Measurements from ENCODE around the gene SCAMP3.

SCAMP3 gene

DNA sequence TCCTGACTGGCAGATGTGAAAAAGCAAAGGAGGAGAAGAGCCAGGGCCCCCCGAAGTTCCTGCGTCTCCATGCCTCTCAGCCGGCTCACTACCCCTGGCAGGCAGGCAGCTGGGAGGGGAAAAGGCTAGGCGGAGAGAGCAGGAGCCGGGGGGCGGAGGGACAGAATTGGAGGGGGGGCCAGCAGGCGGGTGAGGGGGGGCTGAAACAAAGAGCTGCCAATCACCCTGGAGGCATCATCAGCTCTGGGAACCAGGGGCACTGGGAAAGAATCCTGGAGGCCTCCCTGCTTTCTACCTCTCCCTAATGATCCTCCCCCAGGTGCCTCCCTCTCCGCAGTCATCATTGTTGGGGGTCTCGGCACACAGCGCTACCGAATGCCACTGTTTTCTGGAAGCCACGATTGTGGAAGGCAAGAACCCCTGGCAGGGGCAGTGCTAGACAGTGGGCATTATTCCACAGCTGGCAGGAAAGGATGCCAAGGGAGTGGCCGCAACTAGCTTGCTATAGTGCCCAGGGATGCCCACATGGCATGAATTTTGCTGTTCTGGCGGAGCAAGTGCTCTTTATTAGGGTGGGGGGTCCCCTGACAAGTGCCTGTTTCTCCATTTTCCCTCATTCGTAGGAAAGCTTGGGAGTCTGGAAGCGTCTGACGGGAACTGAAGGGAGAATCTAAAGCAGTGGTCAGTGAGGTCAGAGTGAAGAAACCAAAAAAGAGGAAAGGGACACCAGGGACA, 54.2 kb downstream of the SCAMP3 start, which contains the start of gene THBS3:
Gene THBS3 (minus strand): TSS at position 92 of the 735 bp plus-strand sequence. CDS start 21 bp downstream, at position 71.
- no peaks in the 10 kb centered on the region for H3K27me3 Mint-ChIP-seq
- H3K4me3 Mint-ChIP-seq, result peak within 1 kb of the TSS; percentile 84 to 88
- no peak for DNase-seq
- no peaks in the 10 kb centered on the region for H3K9me3 Mint-ChIP-seq
- no peak for ATAC-seq (replicated peaks)
- H3K27ac Mint-ChIP-seq, result peak within 1 kb of the TSS; percentile 98
- peaks cover 24 to 26% of the 10 kb centered on the region in 2 donors for H3K4me1 Mint-ChIP-seq (ENCODE audit: low read depth in 2 of 2)
- peaks cover 30% of the 10 kb centered on the region for H3K36me3 Mint-ChIP-seq (ENCODE audit: insufficient read depth)

DNA sequence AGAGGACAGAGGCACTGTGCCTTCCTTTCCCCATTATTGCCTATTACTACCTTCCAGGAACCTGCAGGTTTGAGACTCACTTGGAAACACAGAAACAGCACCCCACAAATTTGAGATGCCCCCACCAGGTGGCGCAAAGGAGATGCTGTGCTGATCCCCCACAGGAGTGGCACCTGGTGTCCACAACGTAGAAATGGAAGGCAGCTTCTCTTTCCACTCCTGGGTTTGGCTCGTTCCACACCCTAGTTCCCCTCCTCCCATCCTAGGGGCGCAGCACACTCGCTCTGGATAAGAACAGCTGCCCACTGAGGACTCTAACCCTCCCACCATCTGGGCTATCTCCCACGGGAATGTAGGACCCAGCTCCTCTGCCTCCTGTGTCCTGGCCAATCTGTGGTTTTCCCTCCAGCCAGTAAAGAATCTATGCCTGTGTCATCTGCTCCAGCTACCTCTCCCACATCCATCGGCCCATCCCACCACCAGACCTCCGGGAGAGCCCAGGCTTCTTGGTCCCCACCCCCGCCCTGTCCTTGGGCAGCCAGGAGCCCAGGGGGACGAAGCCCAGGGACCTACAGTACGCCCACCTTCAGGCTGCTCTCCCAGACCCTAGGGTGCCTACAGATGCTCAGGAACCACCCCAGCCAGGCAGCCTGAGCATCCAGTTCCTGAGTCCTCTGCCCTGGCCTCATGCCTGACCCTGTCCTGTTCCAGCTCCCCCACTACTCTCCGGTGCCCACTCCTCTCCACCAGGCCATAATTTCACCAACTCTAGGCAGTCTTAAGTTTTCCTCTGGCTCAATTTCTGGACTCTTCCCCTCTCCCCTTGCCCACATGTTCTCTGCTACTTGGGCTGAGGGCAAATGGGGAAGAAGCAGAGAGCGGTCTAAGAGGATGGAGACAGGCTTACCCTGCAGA, 55.0 kb downstream of the SCAMP3 start:
- H3K36me3 Mint-ChIP-seq (ENCODE audit: insufficient read depth), result peaks cover 30% of the 10 kb centered on the region
- peaks cover 24 to 26% of the 10 kb centered on the region in 2 donors for H3K4me1 Mint-ChIP-seq (ENCODE audit: low read depth in 2 of 2)
- H3K27ac Mint-ChIP-seq, result peak overlapping the region; percentile 98
- H3K4me3 Mint-ChIP-seq, result peak overlapping the region; percentile 64 to 84
- DNase-seq (peak; percentile 92 to 94 (median 92)), ATAC-seq (replicated peaks) (peak; percentile 37)
- no peaks in the 10 kb centered on the region for H3K27me3 Mint-ChIP-seq
- no peaks in the 10 kb centered on the region for H3K9me3 Mint-ChIP-seq

All from effector memory CD8-positive, alpha-beta T cell (primary cell).